ENCODE results near the gene TAL1.

The TAL1 gene

GRCh38 chr1:47187231-47187925, 44.6 kb downstream of the TAL1 start:
- TF ChIP-seq, protein P1, sequence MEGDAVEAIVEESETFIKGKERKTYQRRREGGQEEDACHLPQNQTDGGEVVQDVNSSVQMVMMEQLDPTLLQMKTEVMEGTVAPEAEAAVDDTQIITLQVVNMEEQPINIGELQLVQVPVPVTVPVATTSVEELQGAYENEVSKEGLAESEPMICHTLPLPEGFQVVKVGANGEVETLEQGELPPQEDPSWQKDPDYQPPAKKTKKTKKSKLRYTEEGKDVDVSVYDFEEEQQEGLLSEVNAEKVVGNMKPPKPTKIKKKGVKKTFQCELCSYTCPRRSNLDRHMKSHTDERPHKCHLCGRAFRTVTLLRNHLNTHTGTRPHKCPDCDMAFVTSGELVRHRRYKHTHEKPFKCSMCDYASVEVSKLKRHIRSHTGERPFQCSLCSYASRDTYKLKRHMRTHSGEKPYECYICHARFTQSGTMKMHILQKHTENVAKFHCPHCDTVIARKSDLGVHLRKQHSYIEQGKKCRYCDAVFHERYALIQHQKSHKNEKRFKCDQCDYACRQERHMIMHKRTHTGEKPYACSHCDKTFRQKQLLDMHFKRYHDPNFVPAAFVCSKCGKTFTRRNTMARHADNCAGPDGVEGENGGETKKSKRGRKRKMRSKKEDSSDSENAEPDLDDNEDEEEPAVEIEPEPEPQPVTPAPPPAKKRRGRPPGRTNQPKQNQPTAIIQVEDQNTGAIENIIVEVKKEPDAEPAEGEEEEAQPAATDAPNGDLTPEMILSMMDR (IDR thresholded peaks at IDR 0.05; ENCODE audit: low read depth, low read length) = no peak
- H3K4me3 ChIP-seq (replicated peaks in 1 of 2; ENCODE audit: low read depth in 2 of 2, low read length in 2 of 2) = no peak overlapping the region
- DNase-seq (ENCODE audit: low read depth in 2 of 2) = no peak

- TF ChIP-seq, protein P1 (IDR thresholded peaks at IDR 0.05; ENCODE audit: low read depth, low read length) = no peak
- no peak for DNase-seq (ENCODE audit: low read depth in 2 of 2)
- H3K4me3 ChIP-seq (replicated peaks in 1 of 2; ENCODE audit: low read depth in 2 of 2, low read length in 2 of 2) = no peak overlapping the region
Observed at GRCh38 chr1:47186267-47187185, 45.5 kb downstream of the TAL1 start.

DNA sequence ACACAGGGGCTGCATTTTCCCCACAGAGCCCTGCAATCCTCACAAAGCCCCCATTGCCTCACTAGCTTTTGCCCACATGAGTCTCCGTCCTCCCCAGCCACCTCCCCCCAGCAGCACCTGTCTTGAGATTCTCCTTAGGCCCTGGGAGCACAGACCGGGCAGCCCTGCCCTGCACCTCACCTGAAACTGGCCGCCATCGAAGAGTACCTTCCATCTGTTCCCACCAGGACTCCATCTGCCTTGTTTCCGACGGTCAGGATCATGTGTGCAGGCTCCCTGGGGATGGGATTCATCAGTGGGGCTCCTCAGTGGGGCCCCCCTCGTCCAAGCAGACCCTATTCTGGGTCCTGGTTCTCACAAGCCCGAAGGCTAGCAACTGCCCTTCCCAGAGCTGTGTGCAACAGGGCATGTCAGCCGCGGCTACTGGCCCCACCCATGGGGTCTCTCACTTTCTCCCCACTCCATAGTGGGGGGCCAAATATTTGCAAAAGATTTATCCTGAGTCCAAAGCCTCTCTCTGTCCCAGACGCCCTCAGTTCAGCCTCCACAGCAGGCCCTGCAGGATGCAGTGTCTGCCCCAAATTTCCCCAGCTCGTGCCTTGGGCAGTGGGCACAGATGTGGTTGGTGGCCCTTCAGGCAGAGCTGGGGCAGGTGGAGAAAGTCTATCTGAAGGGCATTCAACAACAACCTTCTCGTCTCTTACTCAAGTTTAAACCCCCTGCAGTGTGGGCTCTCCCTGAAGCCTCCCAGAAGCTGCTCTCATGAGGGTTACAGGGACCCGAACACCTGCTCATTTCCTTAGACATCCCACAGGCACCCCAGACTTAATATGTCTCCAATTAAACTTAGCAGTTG, 47.0 kb downstream of the TAL1 start:
- TF ChIP-seq, protein P1 (IDR thresholded peaks at IDR 0.05; ENCODE audit: low read depth, low read length) = no peak
- no peak for DNase-seq (ENCODE audit: low read depth in 2 of 2)
- H3K4me3 ChIP-seq (replicated peaks in 1 of 2; ENCODE audit: low read depth in 2 of 2, low read length in 2 of 2) = no peak overlapping the region

DNA sequence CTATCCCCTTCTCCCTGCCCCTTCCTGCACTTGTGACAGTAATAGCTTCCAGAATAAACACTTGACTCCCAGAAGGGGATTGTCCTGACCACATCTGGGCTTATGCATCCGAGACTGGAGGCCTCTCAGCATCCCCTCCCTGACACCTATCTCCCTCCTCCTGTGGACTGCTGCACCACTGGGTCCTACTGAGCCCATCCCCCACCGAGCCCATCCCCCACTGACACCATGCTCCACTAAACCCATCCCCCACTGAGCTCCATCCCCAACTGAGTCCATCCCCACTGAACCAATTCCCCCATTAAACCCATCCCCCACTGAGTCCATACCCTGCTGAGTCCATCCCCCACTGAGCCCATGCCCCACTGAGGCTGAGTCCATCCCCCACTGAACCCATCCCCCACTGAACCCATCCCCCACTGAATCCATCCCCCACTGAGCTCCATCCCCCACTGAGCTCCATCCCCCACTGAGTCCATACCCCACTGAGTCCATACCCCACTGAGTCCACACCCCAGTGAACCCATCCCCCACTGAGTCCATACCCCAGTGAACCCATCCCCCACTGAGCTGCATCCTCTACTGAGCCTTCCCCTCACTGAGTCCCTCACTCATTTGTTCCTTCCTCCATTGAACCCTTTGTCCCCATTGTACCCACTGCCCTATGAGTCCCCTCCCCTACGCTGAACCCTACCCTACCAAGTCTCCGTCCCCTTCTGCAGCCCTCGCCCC, 47.8 kb downstream of the TAL1 start:
- H3K4me3 ChIP-seq (replicated peaks in 1 of 2; ENCODE audit: low read depth in 2 of 2, low read length in 2 of 2) = no peak overlapping the region
- TF ChIP-seq, protein P1 (IDR thresholded peaks at IDR 0.05; ENCODE audit: low read depth, low read length) = no peak
- no peak for DNase-seq (ENCODE audit: low read depth in 2 of 2)

- TF ChIP-seq, protein P1 (IDR thresholded peaks at IDR 0.05; ENCODE audit: low read depth, low read length) = no peak
- DNase-seq (ENCODE audit: low read depth in 2 of 2) = no peak
- no peak overlapping the region for H3K4me3 ChIP-seq (replicated peaks in 1 of 2; ENCODE audit: low read depth in 2 of 2, low read length in 2 of 2)
Observed at GRCh38 chr1:47183308-47184089, 48.5 kb downstream of the TAL1 start.
